CD4-positive, alpha-beta T cell (primary cell): ENCODE results near the gene GRM4. TPM values are rescaled to one million over a fixed set of nuclear protein-coding genes. Genes with fewer than 3 reads are reported as not detected.

Experiments used
- ATAC-seq: fragments of 200-7000 bp; cut with Tn5 transposase; one replicate; pipeline ENCODE4 v1.10.0; 2022; ENCODE audit warnings: mild to moderate bottlenecking; ENCODE audit not compliant: poor library complexity
- CTCF ChIA-PET: fragments of 350-600 bp; sonication (Branson Sonifier 250); formaldehyde crosslinking; loops from one replicate; lab custom pipeline; 2021; ENCODE audit warnings: antibody characterized with exemption, inconsistent platforms; lab: Charles Lee
- POLR2A ChIA-PET: fragments of 350-600 bp; sonication (Branson Sonifier 250); formaldehyde crosslinking; loops from one replicate; lab custom pipeline; 2021; ENCODE audit warnings: antibody characterized with exemption, inconsistent platforms; lab: Charles Lee
- DNase-seq, 14 experiments: peaks; one replicate each; pipeline ENCODE4 v3.0.0-alpha.2; 2013 to 2020; ENCODE audit warnings: mixed read lengths in 2 of 14
- H3K27ac ChIP-seq, 2 donors: one replicate each; pipeline versions ENCODE4 v1.5.1 to v1.7.0; 2013; ENCODE audit warnings: low read length in 2 of 2, low read depth in 1 of 2, mild to moderate bottlenecking in 1 of 2
- H3K27me3 ChIP-seq, 2 experiments: 1 replicate in 1 of 2; 2 replicates in 1 of 2; pipeline versions ENCODE4 v1.6.1 to v1.7.0; 2013; ENCODE audit warnings: low read length in 2 of 2, control low read depth in 1 of 2, mild to moderate bottlenecking in 1 of 2, moderate library complexity in 1 of 2; ENCODE audit not compliant: insufficient read depth in 2 of 2, control insufficient read depth in 1 of 2
- H3K36me3 ChIP-seq: one replicate; pipeline ENCODE4 v1.6.1; 2013; ENCODE audit warnings: low read length, control low read depth; ENCODE audit not compliant: insufficient read depth
- H3K4me1 ChIP-seq: one replicate; pipeline ENCODE4 v1.6.1; 2013; ENCODE audit warnings: low read length, control low read depth; ENCODE audit not compliant: insufficient read depth
- H3K4me3 ChIP-seq: one replicate; pipeline ENCODE4 v1.5.1; 2013; ENCODE audit warnings: mild to moderate bottlenecking, low read length, moderate library complexity
- H3K9me3 ChIP-seq, 2 experiments: 1 replicate in 1 of 2; 2 replicates in 1 of 2; pipeline versions ENCODE4 v1.6.1 to v1.7.0; 2013; ENCODE audit warnings: low read length in 2 of 2, mild to moderate bottlenecking in 2 of 2, control low read depth in 1 of 2, moderate library complexity in 1 of 2; ENCODE audit not compliant: control insufficient read depth in 1 of 2, insufficient read depth in 1 of 2
- H3K27ac Mint-ChIP-seq: one replicate; pipeline ENCODE4 v1.8.0; 2020; ENCODE audit warnings: mixed read lengths
- H3K27me3 Mint-ChIP-seq: one replicate; pipeline ENCODE4 v1.8.0; 2021; ENCODE audit warnings: mixed read lengths
- H3K36me3 Mint-ChIP-seq: one replicate; pipeline ENCODE4 v1.8.0; 2021; ENCODE audit warnings: low read depth, mixed read lengths
- H3K4me1 Mint-ChIP-seq: one replicate; pipeline ENCODE4 v1.8.0; 2021; ENCODE audit warnings: low read depth, mixed read lengths
- H3K4me3 Mint-ChIP-seq: one replicate; pipeline ENCODE4 v1.8.0; 2020; ENCODE audit warnings: mild to moderate bottlenecking, mixed read lengths
- H3K9me3 Mint-ChIP-seq: one replicate; pipeline ENCODE4 v1.8.0; 2020; ENCODE audit warnings: mixed read lengths
- CTCF ChIP-seq: fragments of 200-600 bp; IDR thresholded peaks from one replicate; pipeline ENCODE4 v1.8.0; 2022; ENCODE audit warnings: antibody characterized with exemption, mild to moderate bottlenecking
- intact Hi-C, 2 experiments: fragments of 100-400 bp; cut with DNase I in 1 of 2; cut with micrococcal nuclease in 1 of 2; formaldehyde crosslinking; loops; one replicate each; pipeline versions ENCODE4 v1.15.1 to v1.9.0; 2023 to 2025; cut with DNase I, micrococcal nuclease
- total RNA-seq, 174 experiments: library from RNA in 2 of 174; stranded (reverse) in 2 of 174; gene quantifications; one replicate each; pipeline ENCODE4 v1.2.3 and lab custom pipeline; 2021 to 2026

Gene GRM4
- total RNA-seq, 2 experiments from 2014 or later, result 0.08 TPM; not detected in 1

GRCh38 chr6:34065466-34066217 is 80.2 kb downstream of the GRM4 start:
- ChIA-PET CTCF (no interaction called here), POLR2A (no interaction called here)
- Mint-ChIP-seq H3K4me3 (no peak overlapping the region), H3K9me3 (no peaks in the 10 kb centered on the region), H3K36me3 (no peaks in the 10 kb centered on the region), H3K27ac (no peak overlapping the region), H3K27me3 (no peaks in the 10 kb centered on the region), H3K4me1 (no peaks in the 10 kb centered on the region)
- H3K36me3 ChIP-seq, result no peaks in the 10 kb centered on the region
- no peak overlapping the region for H3K27ac ChIP-seq
- H3K4me1 ChIP-seq, result no peaks in the 10 kb centered on the region
- DNase-seq (no peak), ATAC-seq (no peak)
- no peak overlapping the region for H3K4me3 ChIP-seq
- H3K9me3 ChIP-seq, result no peaks in the 10 kb centered on the region
- intact Hi-C loops, result no loop called here
- peaks cover 2 to 6% of the 10 kb centered on the region in 2 experiments for H3K27me3 ChIP-seq
- no peak for TF ChIP-seq CTCF

GRCh38 chr6:34064675-34065074 is 81.2 kb downstream of the GRM4 start:
- H3K27me3 Mint-ChIP-seq, result no peaks in the 10 kb centered on the region
- ATAC-seq (no peak), DNase-seq (no peak)
- intact Hi-C loops, result no loop called here
- H3K27ac ChIP-seq, result no peak overlapping the region
- H3K36me3 ChIP-seq, result no peaks in the 10 kb centered on the region
- H3K4me3 Mint-ChIP-seq, result no peak overlapping the region
- no peak overlapping the region for H3K4me3 ChIP-seq
- TF ChIP-seq CTCF, result no peak
- H3K4me1 Mint-ChIP-seq, result no peaks in the 10 kb centered on the region
- no peaks in the 10 kb centered on the region for H3K4me1 ChIP-seq
- H3K9me3 Mint-ChIP-seq, result no peaks in the 10 kb centered on the region
- ChIA-PET POLR2A (no interaction called here), CTCF (no interaction called here)
- no peaks in the 10 kb centered on the region for H3K36me3 Mint-ChIP-seq
- peaks cover 2 to 6% of the 10 kb centered on the region in 2 experiments for H3K27me3 ChIP-seq
- H3K27ac Mint-ChIP-seq, result no peak overlapping the region
- H3K9me3 ChIP-seq, result no peaks in the 10 kb centered on the region

GRCh38 chr6:34063651-34064050 is 82.2 kb downstream of the GRM4 start:
- intact Hi-C loops, result no loop called here
- Mint-ChIP-seq H3K9me3 (no peaks in the 10 kb centered on the region), H3K27me3 (no peaks in the 10 kb centered on the region), H3K4me3 (no peak overlapping the region), H3K36me3 (no peaks in the 10 kb centered on the region), H3K4me1 (no peaks in the 10 kb centered on the region), H3K27ac (no peak overlapping the region)
- H3K4me3 ChIP-seq, result no peak overlapping the region
- no peak for TF ChIP-seq CTCF
- H3K4me1 ChIP-seq, result no peaks in the 10 kb centered on the region
- peaks cover 2 to 6% of the 10 kb centered on the region in 2 experiments for H3K27me3 ChIP-seq
- no peaks in the 10 kb centered on the region for H3K9me3 ChIP-seq
- CTCF ChIA-PET, result no interaction called here
- H3K36me3 ChIP-seq, result no peaks in the 10 kb centered on the region
- H3K27ac ChIP-seq, result no peak overlapping the region
- ATAC-seq, result no peak
- POLR2A ChIA-PET, result no interaction called here
- no peak for DNase-seq
